Activated effector memory CD4-positive, alpha-beta T cell treated with anti-CD3 and anti-CD28 coated beads, Interleukin-2, amount 50 U/mL, for 16 hours (primary cell): ENCODE results near the gene UQCRC2.
"Not testable (repeated sequence)": the region's sequence is repeated elsewhere in the genome, so short reads cannot be mapped to it uniquely, and the experiment has no call there.

Experiments
- DNase-seq: peaks from one replicate; pipeline ENCODE4 v3.0.0-alpha.2; 2020

The UQCRC2 gene

DNA sequence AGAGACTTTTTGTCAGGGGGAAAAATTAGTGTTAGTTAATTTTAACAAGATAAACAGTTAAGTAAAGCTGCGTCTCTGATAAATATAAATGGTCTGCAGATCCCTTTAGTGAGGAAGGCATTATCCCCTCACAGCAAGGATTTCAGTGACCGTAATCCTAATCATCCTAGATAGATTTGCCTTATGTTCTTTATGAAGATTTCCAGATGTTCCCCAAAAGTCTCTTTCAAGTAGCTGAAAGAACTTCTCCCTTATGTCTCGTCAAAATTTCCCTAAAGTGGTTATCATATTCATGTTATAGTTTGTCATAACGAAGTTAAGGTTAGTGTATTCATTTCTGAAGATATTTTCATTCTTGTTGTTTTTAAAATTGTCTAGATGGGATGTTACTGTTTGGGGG lies 60.3 kb downstream of the UQCRC2 start:
- no peak for DNase-seq

DNA sequence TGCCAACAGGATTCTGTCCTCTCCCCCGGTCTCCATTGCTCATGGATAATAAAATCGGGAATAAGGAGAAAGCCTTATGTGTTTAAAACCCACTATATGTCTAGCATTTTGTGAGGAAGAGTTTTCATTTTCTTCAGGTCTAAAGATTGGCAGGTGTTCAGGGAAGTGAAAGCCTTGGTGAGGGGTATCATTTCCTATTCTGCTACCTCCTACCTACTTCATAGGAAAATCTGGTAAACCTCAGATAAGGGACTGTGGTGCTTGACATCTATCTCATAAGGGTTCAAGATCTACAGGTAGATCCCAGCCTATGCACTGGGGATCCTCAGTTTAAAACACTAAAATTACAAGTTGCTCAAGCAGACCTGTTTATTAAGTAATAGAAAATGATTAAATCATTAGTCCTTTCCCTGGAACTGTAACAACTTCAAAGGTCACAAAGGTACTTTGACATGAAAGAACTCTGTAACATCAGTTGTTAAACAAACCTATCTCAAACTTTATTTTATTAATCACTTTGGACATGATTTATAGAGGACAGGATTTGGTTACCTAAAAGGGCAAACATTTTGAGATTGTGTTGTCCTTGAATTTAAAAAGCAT lies 61.2 kb downstream of the UQCRC2 start:
- DNase-seq, result no peak

DNA sequence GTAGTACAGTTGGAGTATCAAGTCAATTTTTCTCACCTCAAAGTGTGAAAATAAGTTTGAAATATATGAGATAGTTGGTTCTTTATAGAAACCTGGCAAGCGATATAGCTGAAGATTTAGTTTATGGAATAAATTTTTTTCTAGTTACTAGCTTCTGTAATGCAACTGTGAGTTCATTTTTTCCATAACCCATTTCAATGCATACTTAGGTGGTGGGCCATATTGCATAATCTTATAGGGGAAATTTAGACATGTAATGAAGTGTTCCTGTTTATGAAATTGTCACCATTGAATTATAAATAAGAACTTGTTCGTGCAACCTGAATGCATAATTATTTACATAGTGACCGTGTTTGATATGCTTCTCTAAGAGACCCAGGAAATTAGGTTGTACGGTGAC lies 63.8 kb downstream of the UQCRC2 start:
- DNase-seq, result no peak

DNA sequence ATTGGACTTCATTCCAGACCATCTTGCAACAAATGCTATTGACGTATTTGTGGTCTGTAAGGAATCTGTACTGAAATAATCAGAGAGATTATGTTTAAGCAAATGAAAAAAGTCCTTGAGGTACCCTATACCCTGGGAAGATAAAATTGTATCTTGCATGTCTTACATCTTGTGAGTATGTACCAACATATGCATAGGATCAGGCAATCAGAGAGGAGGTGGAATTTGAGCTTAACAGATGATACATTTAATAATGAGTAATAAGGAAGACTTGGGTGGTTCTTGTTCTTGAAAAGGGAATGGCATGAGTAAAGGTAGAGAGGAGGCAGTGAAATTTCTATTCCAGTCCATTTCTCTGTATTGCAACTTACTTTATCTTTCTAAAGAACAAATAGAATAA lies 65.4 kb downstream of the UQCRC2 start:
- DNase-seq, result no peak

DNA sequence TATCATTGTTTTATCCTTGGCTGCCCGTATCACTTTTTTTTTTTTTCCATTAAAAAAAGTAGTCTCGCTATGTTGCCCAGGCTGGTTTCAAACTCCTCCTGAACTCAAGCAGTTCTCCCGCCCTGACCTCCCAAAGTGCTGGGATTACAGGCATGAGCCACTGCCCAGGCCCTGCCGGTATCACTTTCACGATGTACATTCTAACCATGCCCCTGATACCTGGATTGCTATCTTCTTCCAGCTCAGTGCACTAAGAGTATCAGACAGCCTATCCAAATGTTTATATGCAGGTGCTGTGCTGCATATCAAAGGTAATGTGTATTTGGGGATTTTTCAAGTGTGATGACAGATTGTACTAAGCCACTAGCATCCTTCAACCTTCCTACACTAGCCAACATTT lies 69.0 kb downstream of the UQCRC2 start:
- DNase-seq, result no peak

DNA sequence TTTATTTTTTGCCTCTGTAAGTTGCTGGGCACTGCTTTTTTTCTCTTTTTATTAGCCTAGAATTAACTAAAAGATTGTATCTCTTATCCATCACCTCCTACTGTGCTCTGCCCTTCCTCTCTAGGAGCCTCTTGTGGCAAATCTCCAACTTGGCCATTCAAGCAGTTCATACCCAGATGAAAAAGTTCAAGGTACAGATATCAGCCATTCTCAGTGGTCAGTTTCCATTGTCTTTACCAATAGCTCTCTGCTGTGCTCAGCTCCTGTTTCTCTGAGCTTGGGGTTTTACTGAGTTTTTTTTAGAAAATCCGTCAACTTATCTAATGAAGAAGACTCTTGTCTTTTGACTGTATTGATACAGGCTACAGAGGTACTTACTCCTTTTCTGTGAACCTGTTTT lies 70.3 kb downstream of the UQCRC2 start:
- no peak for DNase-seq

DNA sequence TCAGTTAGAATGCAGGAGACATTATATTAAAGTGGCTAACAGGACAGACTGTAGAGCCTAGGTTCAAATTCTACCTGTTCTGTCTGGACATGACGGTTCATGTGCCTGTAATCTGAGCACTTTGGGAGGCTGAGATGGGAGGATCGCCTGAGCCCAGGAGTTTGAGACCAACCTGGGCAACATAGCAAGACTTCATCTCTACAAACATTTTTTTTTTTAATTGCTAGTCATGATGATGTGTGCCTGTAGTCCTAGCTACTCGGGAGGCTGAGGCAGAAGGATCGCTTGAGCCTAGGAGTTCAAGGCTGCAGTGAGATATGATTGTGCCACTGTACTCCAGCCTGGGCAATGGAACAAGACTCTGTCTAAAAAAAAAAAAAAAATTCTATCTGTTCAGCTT lies 71.6 kb downstream of the UQCRC2 start:
- DNase-seq, result not testable (repeated sequence)

DNA sequence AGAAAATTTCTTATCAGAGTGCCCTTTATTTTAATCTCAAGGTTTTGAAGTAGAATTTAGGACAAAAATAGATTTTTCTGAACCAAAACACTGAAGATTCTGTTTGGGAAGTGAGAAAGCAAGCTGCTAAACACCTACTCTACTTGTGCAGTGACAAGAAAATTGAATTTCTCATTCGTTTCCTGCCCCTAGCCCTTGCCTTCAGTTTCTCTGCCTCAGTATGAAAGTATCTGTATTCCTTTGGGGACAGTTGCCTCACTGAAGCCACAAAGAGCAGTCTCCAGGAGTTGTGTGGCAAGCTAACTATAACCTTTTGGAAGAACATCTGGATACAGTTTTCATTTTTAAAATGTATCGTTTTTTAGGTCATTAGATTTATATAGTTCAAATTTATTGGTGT lies 74.5 kb downstream of the UQCRC2 start:
- no peak for DNase-seq

DNA sequence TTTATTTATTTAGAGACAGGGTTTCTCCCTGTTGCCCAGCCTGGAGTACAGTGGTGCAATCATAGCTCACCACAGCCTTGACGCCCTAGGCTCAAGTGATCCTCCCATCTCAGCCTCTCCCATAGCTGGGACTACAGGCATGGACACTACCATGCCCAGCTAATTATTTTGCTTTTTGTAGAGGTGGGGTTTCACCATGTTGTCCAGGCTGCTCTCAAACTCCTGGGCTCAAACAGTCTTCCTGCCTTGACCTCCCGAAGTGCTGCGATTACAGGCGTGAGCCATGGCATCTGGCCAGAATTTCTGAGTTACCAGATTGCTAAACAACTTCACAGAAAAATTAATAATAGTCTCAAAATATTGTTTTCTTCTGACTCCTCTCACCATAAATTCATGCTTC lies 76.5 kb downstream of the UQCRC2 start:
- no peak for DNase-seq

DNA sequence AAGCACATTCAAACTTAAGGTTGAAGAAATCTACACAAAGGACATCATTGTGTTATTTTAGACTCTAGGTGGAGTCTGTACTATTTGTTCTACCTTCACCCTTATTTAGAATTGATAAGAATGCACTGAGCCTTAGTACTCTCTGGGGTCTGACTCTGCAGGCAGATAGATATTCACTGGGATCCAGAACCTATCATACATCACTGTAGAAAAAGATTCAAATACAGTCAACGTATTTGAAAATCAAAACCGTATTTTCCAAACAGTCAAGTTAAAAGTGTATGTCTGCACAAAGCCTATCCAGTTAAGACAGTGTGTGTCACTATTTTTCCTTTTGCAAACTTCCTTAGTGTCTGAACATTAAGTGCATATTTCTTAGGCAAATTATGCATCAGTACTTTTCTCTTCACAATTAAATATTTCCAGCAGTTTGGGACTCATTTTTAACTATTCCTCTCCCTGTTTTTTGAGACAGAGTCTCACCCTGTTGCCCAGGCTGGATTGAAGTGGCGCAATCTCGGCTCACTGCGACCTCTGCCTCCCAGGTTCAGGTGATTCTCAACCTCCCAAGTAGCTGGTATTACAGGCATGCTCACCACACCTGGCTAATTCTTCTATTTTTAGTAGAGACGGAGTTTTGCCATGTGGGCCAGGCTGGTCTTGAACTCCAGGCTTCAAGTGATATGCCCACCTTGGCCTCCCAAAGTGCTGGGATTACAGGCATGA lies 77.1 kb downstream of the UQCRC2 start:
- DNase-seq, result no peak

DNA sequence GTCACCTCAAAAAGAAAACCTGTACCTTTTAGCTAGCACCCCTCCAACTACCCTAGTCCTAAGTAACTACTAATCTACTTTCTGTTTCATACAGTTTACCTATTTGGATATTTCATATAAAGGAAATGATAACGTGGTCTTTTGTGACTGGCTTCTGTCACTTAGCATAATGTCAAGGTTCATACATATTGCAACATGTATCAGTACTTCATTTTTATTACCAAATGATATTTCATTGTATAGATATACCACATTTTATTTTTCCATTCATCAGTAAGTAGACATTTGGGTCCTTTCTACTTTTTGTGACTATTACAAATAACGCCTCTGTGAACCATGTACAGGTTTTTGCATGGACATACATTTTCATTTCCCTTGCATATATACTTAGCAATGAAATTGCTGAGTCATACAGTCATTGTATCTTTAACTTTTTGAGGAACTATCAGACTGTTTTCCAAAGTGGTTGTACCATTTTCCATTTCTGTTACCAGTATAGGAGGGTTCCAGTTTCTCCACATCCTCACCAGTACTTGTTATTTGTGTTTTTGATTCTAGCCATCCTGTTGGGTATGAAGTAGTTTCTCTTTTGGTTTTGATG lies 78.4 kb downstream of the UQCRC2 start:
- no peak for DNase-seq
